ENCODE data around the gene CLOCK. TPM values are rescaled to one million over a fixed set of nuclear protein-coding genes. Genes with fewer than 3 reads are reported as not detected.

CLOCK gene
- total and polyA plus RNA-seq, 9 of the 15 experiments (the other 6 are each of a cell fraction or from before 2014, with no cell fraction given), result 3.7 to 14.4 (median 9.4) TPM

DNA sequence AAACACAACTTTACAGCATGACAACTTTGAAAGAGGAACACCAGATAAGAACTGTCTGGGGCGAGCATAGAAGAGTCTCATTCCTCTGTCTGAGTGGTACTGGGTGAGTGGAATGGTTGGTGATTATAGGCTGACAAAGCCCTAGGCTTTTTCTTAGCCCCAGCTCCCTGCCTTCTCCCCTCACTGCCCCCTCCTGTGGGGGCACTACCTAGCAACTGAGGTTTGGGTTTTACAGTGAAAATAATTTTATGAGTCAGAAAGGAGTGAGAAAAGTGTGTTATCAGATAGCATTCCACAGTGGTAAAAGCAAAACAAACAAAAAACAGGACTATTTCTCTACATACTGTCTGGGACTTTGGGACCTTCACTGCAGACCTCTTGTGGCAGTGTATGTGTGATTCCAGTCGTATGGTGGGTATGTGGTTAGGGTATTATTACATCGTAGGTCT is 161.5 kb downstream of the CLOCK start (continued):
- TF ChIP-seq, protein P1, sequence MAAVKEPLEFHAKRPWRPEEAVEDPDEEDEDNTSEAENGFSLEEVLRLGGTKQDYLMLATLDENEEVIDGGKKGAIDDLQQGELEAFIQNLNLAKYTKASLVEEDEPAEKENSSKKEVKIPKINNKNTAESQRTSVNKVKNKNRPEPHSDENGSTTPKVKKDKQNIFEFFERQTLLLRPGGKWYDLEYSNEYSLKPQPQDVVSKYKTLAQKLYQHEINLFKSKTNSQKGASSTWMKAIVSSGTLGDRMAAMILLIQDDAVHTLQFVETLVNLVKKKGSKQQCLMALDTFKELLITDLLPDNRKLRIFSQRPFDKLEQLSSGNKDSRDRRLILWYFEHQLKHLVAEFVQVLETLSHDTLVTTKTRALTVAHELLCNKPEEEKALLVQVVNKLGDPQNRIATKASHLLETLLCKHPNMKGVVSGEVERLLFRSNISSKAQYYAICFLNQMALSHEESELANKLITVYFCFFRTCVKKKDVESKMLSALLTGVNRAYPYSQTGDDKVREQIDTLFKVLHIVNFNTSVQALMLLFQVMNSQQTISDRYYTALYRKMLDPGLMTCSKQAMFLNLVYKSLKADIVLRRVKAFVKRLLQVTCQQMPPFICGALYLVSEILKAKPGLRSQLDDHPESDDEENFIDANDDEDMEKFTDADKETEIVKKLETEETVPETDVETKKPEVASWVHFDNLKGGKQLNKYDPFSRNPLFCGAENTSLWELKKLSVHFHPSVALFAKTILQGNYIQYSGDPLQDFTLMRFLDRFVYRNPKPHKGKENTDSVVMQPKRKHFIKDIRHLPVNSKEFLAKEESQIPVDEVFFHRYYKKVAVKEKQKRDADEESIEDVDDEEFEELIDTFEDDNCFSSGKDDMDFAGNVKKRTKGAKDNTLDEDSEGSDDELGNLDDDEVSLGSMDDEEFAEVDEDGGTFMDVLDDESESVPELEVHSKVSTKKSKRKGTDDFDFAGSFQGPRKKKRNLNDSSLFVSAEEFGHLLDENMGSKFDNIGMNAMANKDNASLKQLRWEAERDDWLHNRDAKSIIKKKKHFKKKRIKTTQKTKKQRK (IDR thresholded peaks at IDR 0.05; ENCODE audit: borderline replicate concordance, low read depth, low read length), result no peak
- TF ChIP-seq ZZZ3 (IDR thresholded peaks at IDR 0.05) (no peak), FUS (optimal IDR thresholded peaks at IDR 0.05; ENCODE audit: low read depth, low read length) (no peak), GTF2F1 (IDR thresholded peaks at IDR 0.05; ENCODE audit: low read depth, low read length) (no peak), MAZ (CRISPR knock-in tag; conservative IDR thresholded peaks at IDR 0.05 in 1 of 2, IDR thresholded peaks at IDR 0.05 in 1 of 2) (0 out of 4 replicates have a peak, but pooled peaks of 1 of the 2 experiments have one; percentile 23), ZNF224 (CRISPR knock-in tag; IDR thresholded peaks at IDR 0.05) (no peak), ZNF354B (CRISPR knock-in tag; IDR thresholded peaks at IDR 0.05) (no peak), PYGO2 (tag; IDR thresholded peaks at IDR 0.05) (no peak), SMARCE1 (IDR thresholded peaks at IDR 0.05) (peak; percentile 76), LCOR (CRISPR knock-in tag; IDR thresholded peaks at IDR 0.05) (no peak), TGIF2 (CRISPR knock-in tag; IDR thresholded peaks at IDR 0.05) (no peak), ZNF184 (CRISPR knock-in tag; IDR thresholded peaks at IDR 0.05) (no peak)
- TF ChIP-seq, protein P2, sequence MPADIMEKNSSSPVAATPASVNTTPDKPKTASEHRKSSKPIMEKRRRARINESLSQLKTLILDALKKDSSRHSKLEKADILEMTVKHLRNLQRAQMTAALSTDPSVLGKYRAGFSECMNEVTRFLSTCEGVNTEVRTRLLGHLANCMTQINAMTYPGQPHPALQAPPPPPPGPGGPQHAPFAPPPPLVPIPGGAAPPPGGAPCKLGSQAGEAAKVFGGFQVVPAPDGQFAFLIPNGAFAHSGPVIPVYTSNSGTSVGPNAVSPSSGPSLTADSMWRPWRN (IDR thresholded peaks at IDR 0.05; ENCODE audit: low read depth), result no peak
- TF ChIP-seq, protein P3, sequence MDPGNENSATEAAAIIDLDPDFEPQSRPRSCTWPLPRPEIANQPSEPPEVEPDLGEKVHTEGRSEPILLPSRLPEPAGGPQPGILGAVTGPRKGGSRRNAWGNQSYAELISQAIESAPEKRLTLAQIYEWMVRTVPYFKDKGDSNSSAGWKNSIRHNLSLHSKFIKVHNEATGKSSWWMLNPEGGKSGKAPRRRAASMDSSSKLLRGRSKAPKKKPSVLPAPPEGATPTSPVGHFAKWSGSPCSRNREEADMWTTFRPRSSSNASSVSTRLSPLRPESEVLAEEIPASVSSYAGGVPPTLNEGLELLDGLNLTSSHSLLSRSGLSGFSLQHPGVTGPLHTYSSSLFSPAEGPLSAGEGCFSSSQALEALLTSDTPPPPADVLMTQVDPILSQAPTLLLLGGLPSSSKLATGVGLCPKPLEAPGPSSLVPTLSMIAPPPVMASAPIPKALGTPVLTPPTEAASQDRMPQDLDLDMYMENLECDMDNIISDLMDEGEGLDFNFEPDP (CRISPR knock-in tag; IDR thresholded peaks at IDR 0.05), result no peak
- TF ChIP-seq, protein P4, sequence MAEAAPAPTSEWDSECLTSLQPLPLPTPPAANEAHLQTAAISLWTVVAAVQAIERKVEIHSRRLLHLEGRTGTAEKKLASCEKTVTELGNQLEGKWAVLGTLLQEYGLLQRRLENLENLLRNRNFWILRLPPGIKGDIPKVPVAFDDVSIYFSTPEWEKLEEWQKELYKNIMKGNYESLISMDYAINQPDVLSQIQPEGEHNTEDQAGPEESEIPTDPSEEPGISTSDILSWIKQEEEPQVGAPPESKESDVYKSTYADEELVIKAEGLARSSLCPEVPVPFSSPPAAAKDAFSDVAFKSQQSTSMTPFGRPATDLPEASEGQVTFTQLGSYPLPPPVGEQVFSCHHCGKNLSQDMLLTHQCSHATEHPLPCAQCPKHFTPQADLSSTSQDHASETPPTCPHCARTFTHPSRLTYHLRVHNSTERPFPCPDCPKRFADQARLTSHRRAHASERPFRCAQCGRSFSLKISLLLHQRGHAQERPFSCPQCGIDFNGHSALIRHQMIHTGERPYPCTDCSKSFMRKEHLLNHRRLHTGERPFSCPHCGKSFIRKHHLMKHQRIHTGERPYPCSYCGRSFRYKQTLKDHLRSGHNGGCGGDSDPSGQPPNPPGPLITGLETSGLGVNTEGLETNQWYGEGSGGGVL (CRISPR knock-in tag; IDR thresholded peaks at IDR 0.05), result no peak
- TF ChIP-seq, protein P5, sequence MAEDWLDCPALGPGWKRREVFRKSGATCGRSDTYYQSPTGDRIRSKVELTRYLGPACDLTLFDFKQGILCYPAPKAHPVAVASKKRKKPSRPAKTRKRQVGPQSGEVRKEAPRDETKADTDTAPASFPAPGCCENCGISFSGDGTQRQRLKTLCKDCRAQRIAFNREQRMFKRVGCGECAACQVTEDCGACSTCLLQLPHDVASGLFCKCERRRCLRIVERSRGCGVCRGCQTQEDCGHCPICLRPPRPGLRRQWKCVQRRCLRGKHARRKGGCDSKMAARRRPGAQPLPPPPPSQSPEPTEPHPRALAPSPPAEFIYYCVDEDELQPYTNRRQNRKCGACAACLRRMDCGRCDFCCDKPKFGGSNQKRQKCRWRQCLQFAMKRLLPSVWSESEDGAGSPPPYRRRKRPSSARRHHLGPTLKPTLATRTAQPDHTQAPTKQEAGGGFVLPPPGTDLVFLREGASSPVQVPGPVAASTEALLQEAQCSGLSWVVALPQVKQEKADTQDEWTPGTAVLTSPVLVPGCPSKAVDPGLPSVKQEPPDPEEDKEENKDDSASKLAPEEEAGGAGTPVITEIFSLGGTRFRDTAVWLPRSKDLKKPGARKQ (CRISPR knock-in tag; IDR thresholded peaks at IDR 0.05), result no peak
- TF ChIP-seq, protein P6, sequence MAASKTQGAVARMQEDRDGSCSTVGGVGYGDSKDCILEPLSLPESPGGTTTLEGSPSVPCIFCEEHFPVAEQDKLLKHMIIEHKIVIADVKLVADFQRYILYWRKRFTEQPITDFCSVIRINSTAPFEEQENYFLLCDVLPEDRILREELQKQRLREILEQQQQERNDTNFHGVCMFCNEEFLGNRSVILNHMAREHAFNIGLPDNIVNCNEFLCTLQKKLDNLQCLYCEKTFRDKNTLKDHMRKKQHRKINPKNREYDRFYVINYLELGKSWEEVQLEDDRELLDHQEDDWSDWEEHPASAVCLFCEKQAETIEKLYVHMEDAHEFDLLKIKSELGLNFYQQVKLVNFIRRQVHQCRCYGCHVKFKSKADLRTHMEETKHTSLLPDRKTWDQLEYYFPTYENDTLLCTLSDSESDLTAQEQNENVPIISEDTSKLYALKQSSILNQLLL (CRISPR knock-in tag; IDR thresholded peaks at IDR 0.05; ENCODE audit: borderline replicate concordance), result no peak

All from K562 (cell line).